Liver (tissue), 9 donors: ENCODE data around the gene SLC9A8. TPM values are rescaled to one million over a fixed set of nuclear protein-coding genes. Genes with fewer than 3 reads are reported as not detected.
A peak's percentile ranks its signal among the peaks of the same experiment; 100 is the strongest.

Source experiments
- DNase-seq: peaks from one replicate; pipeline ENCODE4 v3.0.0-alpha.2; 2017; ENCODE audit warnings: low spot score
- H3K27ac ChIP-seq, 2 donors: one replicate each; pipeline ENCODE4 v1.7.0; 2013; ENCODE audit warnings: inconsistent platforms in 2 of 2, low read length in 2 of 2, control low read depth in 1 of 2, low read depth in 1 of 2, mild to moderate bottlenecking in 1 of 2
- H3K27me3 ChIP-seq, 4 donors: one replicate each; pipeline versions ENCODE4 v1.6.1 to v1.7.0; 2013; ENCODE audit warnings: low read length in 3 of 4, inconsistent platforms in 1 of 4, mild to moderate bottlenecking in 1 of 4, moderate library complexity in 1 of 4; ENCODE audit not compliant: control insufficient read depth in 4 of 4, insufficient read depth in 4 of 4
- H3K36me3 ChIP-seq, 4 donors: one replicate each; pipeline versions ENCODE4 v1.6.1 to v1.7.0; 2013; ENCODE audit warnings: low read length in 3 of 4, mild to moderate bottlenecking in 3 of 4, low read depth in 1 of 4, moderate library complexity in 1 of 4; ENCODE audit not compliant: control insufficient read depth in 4 of 4, insufficient read depth in 3 of 4
- H3K4me1 ChIP-seq, 4 donors: one replicate each; pipeline versions ENCODE4 v1.6.1 to v1.7.0; 2013; ENCODE audit warnings: low read length in 3 of 4, mild to moderate bottlenecking in 3 of 4, moderate library complexity in 1 of 4; ENCODE audit not compliant: control insufficient read depth in 4 of 4, insufficient read depth in 4 of 4
- H3K4me3 ChIP-seq, 3 donors: one replicate each; pipeline versions ENCODE4 v1.6.1 to v1.7.0; 2013; ENCODE audit warnings: low read length in 3 of 3, control low read depth in 1 of 3, low read depth in 1 of 3, mild to moderate bottlenecking in 1 of 3
- H3K9ac ChIP-seq, 2 donors: one replicate each; pipeline ENCODE4 v1.7.0; 2013; ENCODE audit warnings: low read length in 2 of 2, mild to moderate bottlenecking in 2 of 2, moderate library complexity in 2 of 2, control low read depth in 1 of 2, low read depth in 1 of 2
- H3K9me3 ChIP-seq, 4 donors: one replicate each; pipeline versions ENCODE4 v1.6.1 to v1.7.0; 2013; ENCODE audit warnings: low read length in 3 of 4; ENCODE audit not compliant: control insufficient read depth in 4 of 4
- ATF3 ChIP-seq: IDR thresholded peaks from 2 replicates; pipeline ENCODE4 v1.6.1; 2016; ENCODE audit warnings: antibody characterized with exemption
- EGR1 ChIP-seq, 2 donors: IDR thresholded peaks; 2 replicates each; pipeline ENCODE4 v1.6.1; 2016 to 2018; ENCODE audit warnings: antibody characterized with exemption in 2 of 2, low read depth in 2 of 2
- FOXA1 ChIP-seq: IDR thresholded peaks from 2 replicates; pipeline ENCODE4 v1.6.1; 2016; ENCODE audit warnings: antibody characterized with exemption
- FOXA2 ChIP-seq: IDR thresholded peaks from 2 replicates; pipeline ENCODE4 v1.6.1; 2016; ENCODE audit warnings: antibody characterized with exemption
- GABPA ChIP-seq, 2 donors: IDR thresholded peaks in 1 of 2; conservative IDR thresholded peaks in 1 of 2; 2 replicates each; pipeline ENCODE4 v1.6.1; 2016; ENCODE audit warnings: antibody characterized with exemption in 2 of 2, mild to moderate bottlenecking in 1 of 2, moderate library complexity in 1 of 2
- HNF4A ChIP-seq, 2 donors: conservative IDR thresholded peaks; 2 replicates each; pipeline ENCODE4 v1.6.1; 2016; ENCODE audit warnings: antibody characterized with exemption in 2 of 2, mild to moderate bottlenecking in 2 of 2
- HNF4G ChIP-seq: IDR thresholded peaks from 2 replicates; pipeline ENCODE4 v1.6.1; 2016; ENCODE audit warnings: antibody characterized with exemption
- JUND ChIP-seq, 2 donors: IDR thresholded peaks; 2 replicates each; pipeline ENCODE4 v1.6.1; 2016; ENCODE audit warnings: antibody characterized with exemption in 2 of 2
- NR2F2 ChIP-seq: IDR thresholded peaks from 2 replicates; pipeline ENCODE4 v1.6.1; 2016; ENCODE audit warnings: antibody characterized with exemption
- RAD21 ChIP-seq, 2 donors: IDR thresholded peaks; 2 replicates each; pipeline ENCODE4 v1.6.1; 2016; ENCODE audit warnings: antibody characterized with exemption in 2 of 2, mild to moderate bottlenecking in 2 of 2
- RXRA ChIP-seq, 2 donors: IDR thresholded peaks; 2 replicates each; pipeline ENCODE4 v1.6.1; 2017 to 2018; ENCODE audit warnings: antibody characterized with exemption in 2 of 2, mild to moderate bottlenecking in 1 of 2
- SP1 ChIP-seq: IDR thresholded peaks from 2 replicates; pipeline ENCODE4 v1.6.1; 2018; ENCODE audit warnings: antibody characterized with exemption, mild to moderate bottlenecking
- TAF1 ChIP-seq: conservative IDR thresholded peaks from 2 replicates; pipeline ENCODE4 v1.6.1; 2016; ENCODE audit warnings: antibody characterized with exemption, mild to moderate bottlenecking
- YY1 ChIP-seq: IDR thresholded peaks from 2 replicates; pipeline ENCODE4 v1.6.1; 2016; ENCODE audit warnings: antibody characterized with exemption, mild to moderate bottlenecking
- WGBS: extraction: QIAGEN DNeasy Blood & Tissue Kit; methylation state at CpG from one replicate; pipeline ENCODE4 v1.1.7; 2013; 5-methylcytosine and 5-hydroxymethylcytosine counted together
- polyA plus RNA-seq, 2 donors: library from polyadenylated mRNA; stranded (reverse) in 1 of 2; unstranded in 1 of 2; fragments of 200-250 nt in 1 of 2; fragments of >200 nt in 1 of 2; fragmentation: Nextera tagmentation in 1 of 2; extraction: Ambion mirVana in 1 of 2; gene quantifications; one replicate each; pipeline versions ENCODE4 v1.2.1 to v1.2.3, GENCODE V29; 2013 to 2015
- total RNA-seq, 2 donors: library from RNA; depleted of rRNA; stranded (reverse); fragments of >200 nt; gene quantifications; one replicate each; pipeline ENCODE4 v1.2.3, GENCODE V29; 2014
- TF ChIP-seq, protein P1 (sequence below): IDR thresholded peaks from 2 replicates; pipeline ENCODE4 v1.6.1; 2016; ENCODE audit warnings: antibody characterized with exemption
- TF ChIP-seq, protein P2 (sequence below): IDR thresholded peaks from 2 replicates; pipeline ENCODE4 v1.6.1; 2016; ENCODE audit warnings: antibody characterized with exemption, mild to moderate bottlenecking
- TF ChIP-seq, protein P3 (sequence below): fragments of 150-350 bp; IDR thresholded peaks from 2 replicates; pipeline ENCODE4 v1.5.1; 2017; ENCODE audit warnings: improper control_type of control experiment, low read depth, low read length; ENCODE audit not compliant: missing input control
- TF ChIP-seq, protein P4 (sequence below): IDR thresholded peaks from 2 replicates; pipeline ENCODE4 v1.6.1; 2016; ENCODE audit warnings: antibody characterized with exemption
- donor health status: healthy.
- donor health status: healthy.
- donor health status: healthy.
- donor health status: healthy.
- donor health status: healthy.

Gene SLC9A8
- total and polyA plus RNA-seq, 4 donors: 4.0 to 9.5 (median 8.6) TPM

- no peaks in the 10 kb centered on the region for H3K9me3 ChIP-seq
- under 1% methylated on average over 69 of the region's 69 CpGs for WGBS
- TF ChIP-seq FOXA1 (no peak), ATF3 (peak; percentile 60), YY1 (peak; percentile 95), SP1 (peak; percentile 31), GABPA (IDR thresholded peaks at IDR 0.05 in 1 of 2, conservative IDR thresholded peaks at IDR 0.05 in 1 of 2) (peak; percentile 94 to 99), EGR1 (IDR thresholded peaks at IDR 0.05; ENCODE audit: low read depth in 2 of 2) (no peak), JUND (IDR thresholded peaks at IDR 0.05) (peak; percentile 15 to 43), RXRA (IDR thresholded peaks at IDR 0.05) (peak in 1 of 2 donors; percentile 26)
- H3K4me1 ChIP-seq: peaks cover 6 to 36% (median 23%) of the 10 kb centered on the region in 4 donors
- peak within 1 kb of the TSS; percentile 99 to 100 for H3K27ac ChIP-seq
- H3K27me3 ChIP-seq: no peaks in the 10 kb centered on the region
- peak; percentile 96 for DNase-seq
- H3K4me3 ChIP-seq: peak within 1 kb of the TSS; percentile 82 to 96 (median 94)
- no peaks in the 10 kb centered on the region for H3K36me3 ChIP-seq
- H3K9ac ChIP-seq: peak within 1 kb of the TSS; percentile 92 to 93
Measured at GRCh38 chr20:49915380-49916145, 102.9 kb downstream of the SLC9A8 start, which contains the start of gene SPATA2. Gene SPATA2 (minus strand): TSS chr20:49915529. CDS start chr20:49908490, 7,039 bp downstream.

DNA sequence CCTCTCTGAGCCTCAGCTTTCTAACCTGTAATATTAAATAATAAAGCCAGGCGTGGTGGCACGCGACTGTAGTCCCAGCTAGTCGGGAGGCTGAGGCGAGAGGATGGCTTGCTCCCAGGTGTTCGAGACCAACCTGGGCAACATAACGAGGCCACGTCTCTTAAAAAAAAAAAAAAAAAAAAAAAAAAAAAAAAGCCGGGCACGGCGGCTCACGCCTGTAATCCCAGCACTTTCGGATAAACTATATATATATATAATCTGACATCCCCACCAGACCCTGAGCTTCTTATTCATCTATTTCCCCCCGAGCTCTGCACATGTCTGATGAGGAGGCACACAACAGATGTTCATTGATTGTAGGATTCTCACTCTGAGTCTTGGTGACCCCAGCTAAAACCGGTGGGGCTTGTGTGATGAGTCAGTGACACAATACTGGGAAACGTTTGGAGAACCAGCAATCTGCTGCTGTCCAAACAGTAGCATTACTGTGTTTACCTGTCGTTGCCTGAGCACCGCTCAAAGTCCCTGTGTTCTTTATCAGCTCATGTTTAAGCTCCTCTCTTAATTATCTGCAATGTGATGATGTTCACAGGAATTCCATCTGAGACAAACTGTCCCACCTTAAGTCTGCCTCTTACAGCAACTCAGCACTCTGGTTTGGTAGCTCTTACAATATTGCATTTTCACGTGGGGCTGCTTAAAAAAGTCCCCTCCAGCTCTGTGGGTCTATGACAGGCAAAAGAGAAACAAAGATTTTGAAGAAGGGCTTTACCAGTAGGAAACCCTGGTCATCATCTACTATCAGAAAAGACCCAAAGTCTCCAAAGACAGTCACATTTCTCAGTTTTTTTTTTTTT lies 103.7 kb downstream of the SLC9A8 start:
- no peaks in the 10 kb centered on the region for H3K36me3 ChIP-seq
- 11% methylated on average over 19 of the region's 19 CpGs for WGBS
- peak overlapping the region; percentile 82 to 96 (median 94) for H3K4me3 ChIP-seq
- peak; percentile 51 for DNase-seq
- peak overlapping the region; percentile 92 to 93 for H3K9ac ChIP-seq
- H3K9me3 ChIP-seq: no peaks in the 10 kb centered on the region
- no peaks in the 10 kb centered on the region for H3K27me3 ChIP-seq
- TF ChIP-seq FOXA1 (no peak), GABPA (IDR thresholded peaks at IDR 0.05 in 1 of 2, conservative IDR thresholded peaks at IDR 0.05 in 1 of 2) (peak in 1 of 2 donors; percentile 8), SP1 (peak; percentile 95), NR2F2 (no peak), ATF3 (no peak), RXRA (IDR thresholded peaks at IDR 0.05) (peak; percentile 44 to 72), HNF4A (conservative IDR thresholded peaks at IDR 0.05) (peak; percentile 82 to 83), HNF4G (peak; percentile 72), FOXA2 (peak; percentile 77), RAD21 (IDR thresholded peaks at IDR 0.05) (no peak), JUND (IDR thresholded peaks at IDR 0.05) (peak; percentile 71 to 87), TAF1 (peak; percentile 53), YY1 (no peak), EGR1 (IDR thresholded peaks at IDR 0.05; ENCODE audit: low read depth in 2 of 2) (no peak)
- TF ChIP-seq, protein P1, sequence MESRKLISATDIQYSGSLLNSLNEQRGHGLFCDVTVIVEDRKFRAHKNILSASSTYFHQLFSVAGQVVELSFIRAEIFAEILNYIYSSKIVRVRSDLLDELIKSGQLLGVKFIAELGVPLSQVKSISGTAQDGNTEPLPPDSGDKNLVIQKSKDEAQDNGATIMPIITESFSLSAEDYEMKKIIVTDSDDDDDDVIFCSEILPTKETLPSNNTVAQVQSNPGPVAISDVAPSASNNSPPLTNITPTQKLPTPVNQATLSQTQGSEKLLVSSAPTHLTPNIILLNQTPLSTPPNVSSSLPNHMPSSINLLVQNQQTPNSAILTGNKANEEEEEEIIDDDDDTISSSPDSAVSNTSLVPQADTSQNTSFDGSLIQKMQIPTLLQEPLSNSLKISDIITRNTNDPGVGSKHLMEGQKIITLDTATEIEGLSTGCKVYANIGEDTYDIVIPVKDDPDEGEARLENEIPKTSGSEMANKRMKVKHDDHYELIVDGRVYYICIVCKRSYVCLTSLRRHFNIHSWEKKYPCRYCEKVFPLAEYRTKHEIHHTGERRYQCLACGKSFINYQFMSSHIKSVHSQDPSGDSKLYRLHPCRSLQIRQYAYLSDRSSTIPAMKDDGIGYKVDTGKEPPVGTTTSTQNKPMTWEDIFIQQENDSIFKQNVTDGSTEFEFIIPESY: no peak
- TF ChIP-seq, protein P2, sequence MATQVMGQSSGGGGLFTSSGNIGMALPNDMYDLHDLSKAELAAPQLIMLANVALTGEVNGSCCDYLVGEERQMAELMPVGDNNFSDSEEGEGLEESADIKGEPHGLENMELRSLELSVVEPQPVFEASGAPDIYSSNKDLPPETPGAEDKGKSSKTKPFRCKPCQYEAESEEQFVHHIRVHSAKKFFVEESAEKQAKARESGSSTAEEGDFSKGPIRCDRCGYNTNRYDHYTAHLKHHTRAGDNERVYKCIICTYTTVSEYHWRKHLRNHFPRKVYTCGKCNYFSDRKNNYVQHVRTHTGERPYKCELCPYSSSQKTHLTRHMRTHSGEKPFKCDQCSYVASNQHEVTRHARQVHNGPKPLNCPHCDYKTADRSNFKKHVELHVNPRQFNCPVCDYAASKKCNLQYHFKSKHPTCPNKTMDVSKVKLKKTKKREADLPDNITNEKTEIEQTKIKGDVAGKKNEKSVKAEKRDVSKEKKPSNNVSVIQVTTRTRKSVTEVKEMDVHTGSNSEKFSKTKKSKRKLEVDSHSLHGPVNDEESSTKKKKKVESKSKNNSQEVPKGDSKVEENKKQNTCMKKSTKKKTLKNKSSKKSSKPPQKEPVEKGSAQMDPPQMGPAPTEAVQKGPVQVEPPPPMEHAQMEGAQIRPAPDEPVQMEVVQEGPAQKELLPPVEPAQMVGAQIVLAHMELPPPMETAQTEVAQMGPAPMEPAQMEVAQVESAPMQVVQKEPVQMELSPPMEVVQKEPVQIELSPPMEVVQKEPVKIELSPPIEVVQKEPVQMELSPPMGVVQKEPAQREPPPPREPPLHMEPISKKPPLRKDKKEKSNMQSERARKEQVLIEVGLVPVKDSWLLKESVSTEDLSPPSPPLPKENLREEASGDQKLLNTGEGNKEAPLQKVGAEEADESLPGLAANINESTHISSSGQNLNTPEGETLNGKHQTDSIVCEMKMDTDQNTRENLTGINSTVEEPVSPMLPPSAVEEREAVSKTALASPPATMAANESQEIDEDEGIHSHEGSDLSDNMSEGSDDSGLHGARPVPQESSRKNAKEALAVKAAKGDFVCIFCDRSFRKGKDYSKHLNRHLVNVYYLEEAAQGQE: peak; percentile 92
- TF ChIP-seq, protein P3, sequence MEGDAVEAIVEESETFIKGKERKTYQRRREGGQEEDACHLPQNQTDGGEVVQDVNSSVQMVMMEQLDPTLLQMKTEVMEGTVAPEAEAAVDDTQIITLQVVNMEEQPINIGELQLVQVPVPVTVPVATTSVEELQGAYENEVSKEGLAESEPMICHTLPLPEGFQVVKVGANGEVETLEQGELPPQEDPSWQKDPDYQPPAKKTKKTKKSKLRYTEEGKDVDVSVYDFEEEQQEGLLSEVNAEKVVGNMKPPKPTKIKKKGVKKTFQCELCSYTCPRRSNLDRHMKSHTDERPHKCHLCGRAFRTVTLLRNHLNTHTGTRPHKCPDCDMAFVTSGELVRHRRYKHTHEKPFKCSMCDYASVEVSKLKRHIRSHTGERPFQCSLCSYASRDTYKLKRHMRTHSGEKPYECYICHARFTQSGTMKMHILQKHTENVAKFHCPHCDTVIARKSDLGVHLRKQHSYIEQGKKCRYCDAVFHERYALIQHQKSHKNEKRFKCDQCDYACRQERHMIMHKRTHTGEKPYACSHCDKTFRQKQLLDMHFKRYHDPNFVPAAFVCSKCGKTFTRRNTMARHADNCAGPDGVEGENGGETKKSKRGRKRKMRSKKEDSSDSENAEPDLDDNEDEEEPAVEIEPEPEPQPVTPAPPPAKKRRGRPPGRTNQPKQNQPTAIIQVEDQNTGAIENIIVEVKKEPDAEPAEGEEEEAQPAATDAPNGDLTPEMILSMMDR: no peak
- TF ChIP-seq, protein P4, sequence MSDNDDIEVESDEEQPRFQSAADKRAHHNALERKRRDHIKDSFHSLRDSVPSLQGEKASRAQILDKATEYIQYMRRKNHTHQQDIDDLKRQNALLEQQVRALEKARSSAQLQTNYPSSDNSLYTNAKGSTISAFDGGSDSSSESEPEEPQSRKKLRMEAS: peak; percentile 14
- peak overlapping the region; percentile 99 to 100 for H3K27ac ChIP-seq
- peaks cover 6 to 33% (median 20%) of the 10 kb centered on the region in 4 donors for H3K4me1 ChIP-seq
